Measurements from ENCODE around the gene GOLGA6L9.
A peak's percentile ranks its signal among the peaks of the same experiment; 100 is the strongest.
"Not testable (repeated sequence)": the region's sequence is repeated elsewhere in the genome, so short reads cannot be mapped to it uniquely, and the experiment has no call there.

Gene GOLGA6L9

GRCh38 chr15:82414525-82415191, 15.0 kb upstream of the GOLGA6L9 start:
- H3K4me3 ChIP-seq (replicated peaks; ENCODE audit: low read depth, low read length), result not testable (repeated sequence)
- peak; percentile 8 for DNase-seq (ENCODE audit: low read depth)

- not testable (repeated sequence) for H3K4me3 ChIP-seq (replicated peaks; ENCODE audit: low read depth, low read length); DNase-seq (ENCODE audit: low read depth)
Measured at GRCh38 chr15:82420516-82420915, 9.1 kb upstream of the GOLGA6L9 start.

- not testable (repeated sequence) for DNase-seq (ENCODE audit: low read depth); H3K4me3 ChIP-seq (replicated peaks; ENCODE audit: low read depth, low read length)
Measured at GRCh38 chr15:82420966-82421365, 8.7 kb upstream of the GOLGA6L9 start.

GRCh38 chr15:82427117-82427516, 2.5 kb upstream of the GOLGA6L9 start:
- not testable (repeated sequence) for H3K4me3 ChIP-seq (replicated peaks; ENCODE audit: low read depth, low read length); DNase-seq (ENCODE audit: low read depth)

- peak; percentile 8 for TF ChIP-seq CTCF (IDR thresholded peaks at IDR 0.05; ENCODE audit: low read length, missing control alignments)
- not testable (repeated sequence) for DNase-seq (ENCODE audit: low read depth)
- peak overlapping the region; percentile 46 for H3K4me3 ChIP-seq (replicated peaks; ENCODE audit: low read depth, low read length)
Measured at GRCh38 chr15:82445420-82445819, 15.8 kb downstream of the GOLGA6L9 start.

- not testable (repeated sequence) for H3K4me3 ChIP-seq (replicated peaks; ENCODE audit: low read depth, low read length); DNase-seq (ENCODE audit: low read depth)
Measured at GRCh38 chr15:82457336-82457735, 27.7 kb downstream of the GOLGA6L9 start.

GRCh38 chr15:82465629-82466028, 36.0 kb downstream of the GOLGA6L9 start:
- H3K4me3 ChIP-seq (replicated peaks; ENCODE audit: low read depth, low read length), result not testable (repeated sequence)

GRCh38 chr15:82468205-82468604, 38.6 kb downstream of the GOLGA6L9 start:
- not testable (repeated sequence) for H3K4me3 ChIP-seq (replicated peaks; ENCODE audit: low read depth, low read length); DNase-seq (ENCODE audit: low read depth)
- peak; percentile 0 for TF ChIP-seq CTCF (IDR thresholded peaks at IDR 0.05; ENCODE audit: low read length, missing control alignments)

More at GRCh38 chr15:82465629-82466028, 36.0 kb downstream of the GOLGA6L9 start:
- DNase-seq (ENCODE audit: low read depth), result not testable (repeated sequence)

- not testable (repeated sequence) for DNase-seq (ENCODE audit: low read depth)
Measured at GRCh38 chr15:82469381-82469780, 39.8 kb downstream of the GOLGA6L9 start.

GRCh38 chr15:82472269-82472982, 42.8 kb downstream of the GOLGA6L9 start:
- not testable (repeated sequence) for DNase-seq (ENCODE audit: low read depth); H3K4me3 ChIP-seq (replicated peaks; ENCODE audit: low read depth, low read length)

More at GRCh38 chr15:82469381-82469780, 39.8 kb downstream of the GOLGA6L9 start:
- H3K4me3 ChIP-seq (replicated peaks; ENCODE audit: low read depth, low read length), result not testable (repeated sequence)

GRCh38 chr15:82474596-82475325, 45.1 kb downstream of the GOLGA6L9 start:
- not testable (repeated sequence) for DNase-seq (ENCODE audit: low read depth); H3K4me3 ChIP-seq (replicated peaks; ENCODE audit: low read depth, low read length)

- not testable (repeated sequence) for H3K4me3 ChIP-seq (replicated peaks; ENCODE audit: low read depth, low read length); DNase-seq (ENCODE audit: low read depth)
Measured at GRCh38 chr15:82475345-82475967, 45.8 kb downstream of the GOLGA6L9 start.

GRCh38 chr15:82476697-82477342, 47.2 kb downstream of the GOLGA6L9 start:
- not testable (repeated sequence) for H3K4me3 ChIP-seq (replicated peaks; ENCODE audit: low read depth, low read length); DNase-seq (ENCODE audit: low read depth)

GRCh38 chr15:82477343-82478057, 47.9 kb downstream of the GOLGA6L9 start:
- DNase-seq (ENCODE audit: low read depth); H3K4me3 ChIP-seq (replicated peaks; ENCODE audit: low read depth, low read length): not testable (repeated sequence)
